Measurements from ENCODE around the gene TRAF6. TPM values are rescaled to one million over a fixed set of nuclear protein-coding genes. Genes with fewer than 3 reads are reported as not detected.

TRAF6 gene
- total and polyA plus RNA-seq, 10 of the 15 experiments (the other 5 are each of a cell fraction or from before 2014, with no cell fraction given), result 1.4 to 10.9 (median 7.0) TPM

- Histone ChIP-seq H3K4me1 (ENCODE audit: control insufficient read depth, insufficient read depth, low read length) (peaks cover 4% of the 10 kb centered on the region; the same call in 1 of the 2 replicates), H3K9me3 (replicated peaks; ENCODE audit: control insufficient read depth, insufficient read depth, low read length) (no peaks in the 10 kb centered on the region), H3K36me3 (ENCODE audit: control insufficient read depth in 2 of 2, insufficient read depth in 2 of 2, low read length in 1 of 2) (no peaks in the 10 kb centered on the region), H3K4me3 (peak overlapping the region; percentile 86), H3K27me3 (replicated peaks in 1 of 2; ENCODE audit: control insufficient read depth in 2 of 2, insufficient read depth in 2 of 2, low read length in 1 of 2) (no peaks in the 10 kb centered on the region), H3K4me2 (ENCODE audit: control insufficient read depth, insufficient read depth) (peak overlapping the region; percentile 53), H3K79me2 (ENCODE audit: control insufficient read depth, insufficient read depth, low read length) (peaks cover 23% of the 10 kb centered on the region), H3K9ac (ENCODE audit: control insufficient read depth, insufficient read depth, low read length) (no peak overlapping the region), H2AFZ (ENCODE audit: control insufficient read depth, low read depth, low read length) (no peak overlapping the region), H3K27ac (ENCODE audit: control insufficient read depth, insufficient read depth) (peak overlapping the region; percentile 6; the same call in 1 of the 2 replicates), H4K20me1 (ENCODE audit: control insufficient read depth, insufficient read depth) (no peaks in the 10 kb centered on the region)
- FAIRE-seq, result no peak
- no TSS peak for BruUV-seq (replicated peaks)
- ChIA-PET CTCF (interaction anchor here (1.0 to 3.6 kb wide), 9 partner anchors 8 to 215 kb away, joined by 3 to 40 read pairs (median 5); no protein-coding TSS in a partner anchor), POLR2A (no interaction called here), RAD21 (ENCODE audit: unreplicated experiment) (interaction anchor here (0.8 to 1.8 kb wide), 5 partner anchors 8 to 217 kb away, joined by 3 to 18 read pairs (median 8); no protein-coding TSS in a partner anchor), SMC1A (ENCODE audit: uncharacterized antibody, unreplicated experiment) (interaction anchor here (0.9 to 2.9 kb wide), 6 partner anchors 8 to 239 kb away, joined by 3 to 23 read pairs (median 6); no protein-coding TSS in a partner anchor)
- in situ Hi-C loops (cut with MboI) (no loop called here), intact Hi-C loops (cut with micrococcal nuclease; ENCODE audit: unreplicated experiment) (no loop called here)
- no peak for TF ChIP-seq CBX5 (IDR thresholded peaks at IDR 0.05; ENCODE audit: low read depth)
- no peak for TF ChIP-seq NR2C2 (IDR thresholded peaks at IDR 0.05; ENCODE audit: borderline replicate concordance, control insufficient read depth, insufficient read length, low read depth)
- no peak for TF ChIP-seq ZNF622 (IDR thresholded peaks at IDR 0.05)
- TF ChIP-seq CBFB (IDR thresholded peaks at IDR 0.05; ENCODE audit: low read depth), result no peak
- TF ChIP-seq SMARCA5 (IDR thresholded peaks at IDR 0.05), result no peak
- no peak for TF ChIP-seq SP1 (IDR thresholded peaks at IDR 0.05; ENCODE audit: low read depth, low read length)
- TF ChIP-seq HDAC6 (IDR thresholded peaks at IDR 0.05; ENCODE audit: unreplicated experiment), result no peak
- TF ChIP-seq IRF5 (IDR thresholded peaks at IDR 0.05; ENCODE audit: borderline replicate concordance), result no peak
- TF ChIP-seq YBX1 (IDR thresholded peaks at IDR 0.05), result no peak
- TF ChIP-seq, protein P1, sequence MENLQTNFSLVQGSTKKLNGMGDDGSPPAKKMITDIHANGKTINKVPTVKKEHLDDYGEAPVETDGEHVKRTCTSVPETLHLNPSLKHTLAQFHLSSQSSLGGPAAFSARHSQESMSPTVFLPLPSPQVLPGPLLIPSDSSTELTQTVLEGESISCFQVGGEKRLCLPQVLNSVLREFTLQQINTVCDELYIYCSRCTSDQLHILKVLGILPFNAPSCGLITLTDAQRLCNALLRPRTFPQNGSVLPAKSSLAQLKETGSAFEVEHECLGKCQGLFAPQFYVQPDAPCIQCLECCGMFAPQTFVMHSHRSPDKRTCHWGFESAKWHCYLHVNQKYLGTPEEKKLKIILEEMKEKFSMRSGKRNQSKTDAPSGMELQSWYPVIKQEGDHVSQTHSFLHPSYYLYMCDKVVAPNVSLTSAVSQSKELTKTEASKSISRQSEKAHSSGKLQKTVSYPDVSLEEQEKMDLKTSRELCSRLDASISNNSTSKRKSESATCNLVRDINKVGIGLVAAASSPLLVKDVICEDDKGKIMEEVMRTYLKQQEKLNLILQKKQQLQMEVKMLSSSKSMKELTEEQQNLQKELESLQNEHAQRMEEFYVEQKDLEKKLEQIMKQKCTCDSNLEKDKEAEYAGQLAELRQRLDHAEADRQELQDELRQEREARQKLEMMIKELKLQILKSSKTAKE (IDR thresholded peaks at IDR 0.05; ENCODE audit: low read depth, poor library complexity, severe bottlenecking), result no peak
- TF ChIP-seq, protein P2, sequence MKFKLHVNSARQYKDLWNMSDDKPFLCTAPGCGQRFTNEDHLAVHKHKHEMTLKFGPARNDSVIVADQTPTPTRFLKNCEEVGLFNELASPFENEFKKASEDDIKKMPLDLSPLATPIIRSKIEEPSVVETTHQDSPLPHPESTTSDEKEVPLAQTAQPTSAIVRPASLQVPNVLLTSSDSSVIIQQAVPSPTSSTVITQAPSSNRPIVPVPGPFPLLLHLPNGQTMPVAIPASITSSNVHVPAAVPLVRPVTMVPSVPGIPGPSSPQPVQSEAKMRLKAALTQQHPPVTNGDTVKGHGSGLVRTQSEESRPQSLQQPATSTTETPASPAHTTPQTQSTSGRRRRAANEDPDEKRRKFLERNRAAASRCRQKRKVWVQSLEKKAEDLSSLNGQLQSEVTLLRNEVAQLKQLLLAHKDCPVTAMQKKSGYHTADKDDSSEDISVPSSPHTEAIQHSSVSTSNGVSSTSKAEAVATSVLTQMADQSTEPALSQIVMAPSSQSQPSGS (IDR thresholded peaks at IDR 0.05; ENCODE audit: low read length), result no peak
- TF ChIP-seq, protein P3, sequence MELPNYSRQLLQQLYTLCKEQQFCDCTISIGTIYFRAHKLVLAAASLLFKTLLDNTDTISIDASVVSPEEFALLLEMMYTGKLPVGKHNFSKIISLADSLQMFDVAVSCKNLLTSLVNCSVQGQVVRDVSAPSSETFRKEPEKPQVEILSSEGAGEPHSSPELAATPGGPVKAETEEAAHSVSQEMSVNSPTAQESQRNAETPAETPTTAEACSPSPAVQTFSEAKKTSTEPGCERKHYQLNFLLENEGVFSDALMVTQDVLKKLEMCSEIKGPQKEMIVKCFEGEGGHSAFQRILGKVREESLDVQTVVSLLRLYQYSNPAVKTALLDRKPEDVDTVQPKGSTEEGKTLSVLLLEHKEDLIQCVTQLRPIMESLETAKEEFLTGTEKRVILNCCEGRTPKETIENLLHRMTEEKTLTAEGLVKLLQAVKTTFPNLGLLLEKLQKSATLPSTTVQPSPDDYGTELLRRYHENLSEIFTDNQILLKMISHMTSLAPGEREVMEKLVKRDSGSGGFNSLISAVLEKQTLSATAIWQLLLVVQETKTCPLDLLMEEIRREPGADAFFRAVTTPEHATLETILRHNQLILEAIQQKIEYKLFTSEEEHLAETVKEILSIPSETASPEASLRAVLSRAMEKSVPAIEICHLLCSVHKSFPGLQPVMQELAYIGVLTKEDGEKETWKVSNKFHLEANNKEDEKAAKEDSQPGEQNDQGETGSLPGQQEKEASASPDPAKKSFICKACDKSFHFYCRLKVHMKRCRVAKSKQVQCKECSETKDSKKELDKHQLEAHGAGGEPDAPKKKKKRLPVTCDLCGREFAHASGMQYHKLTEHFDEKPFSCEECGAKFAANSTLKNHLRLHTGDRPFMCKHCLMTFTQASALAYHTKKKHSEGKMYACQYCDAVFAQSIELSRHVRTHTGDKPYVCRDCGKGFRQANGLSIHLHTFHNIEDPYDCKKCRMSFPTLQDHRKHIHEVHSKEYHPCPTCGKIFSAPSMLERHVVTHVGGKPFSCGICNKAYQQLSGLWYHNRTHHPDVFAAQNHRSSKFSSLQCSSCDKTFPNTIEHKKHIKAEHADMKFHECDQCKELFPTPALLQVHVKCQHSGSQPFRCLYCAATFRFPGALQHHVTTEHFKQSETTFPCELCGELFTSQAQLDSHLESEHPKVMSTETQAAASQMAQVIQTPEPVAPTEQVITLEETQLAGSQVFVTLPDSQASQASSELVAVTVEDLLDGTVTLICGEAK (IDR thresholded peaks at IDR 0.05; ENCODE audit: borderline replicate concordance), result no peak
- no peak for ATAC-seq
- no peak for DNase-seq (ENCODE audit: low read depth, low spot score)
- WGBS (ENCODE audit: insufficient coverage, insufficient replicate concordance, low lambda C conversion rate, missing lambda C conversion rate), result 66% methylated on average over 7 of the region's 7 CpGs
Observed at GRCh38 chr11:36507824-36508489, 2.1 kb downstream of the TRAF6 start.
